Measurements from ENCODE around the gene DNM1. TPM values are rescaled to one million over a fixed set of nuclear protein-coding genes. Genes with fewer than 3 reads are reported as not detected.

DNM1 gene
- total RNA-seq, 2 donors from 2014 or later, result 0.52 to 1.1 TPM

- DNase-seq (ENCODE audit: low spot score) (no peak), ATAC-seq (no peak)
- no peak overlapping the region for H3K4me3 Mint-ChIP-seq
- peaks cover 14 to 19% of the 10 kb centered on the region in 2 donors for H3K27me3 Mint-ChIP-seq
- H3K4me1 Mint-ChIP-seq (ENCODE audit: low read depth in 2 of 2), result peaks cover 7 to 9% of the 10 kb centered on the region in 2 donors
- H3K9me3 Mint-ChIP-seq, result no peaks in the 10 kb centered on the region
- H3K36me3 Mint-ChIP-seq, result no peaks in the 10 kb centered on the region
- no peak overlapping the region for H3K27ac Mint-ChIP-seq
These were observed 1.7 kb downstream of the DNM1 start for GRCh38 chr9:128204858-128205257.

- Mint-ChIP-seq H3K4me3 (no peak overlapping the region), H3K27me3 (peaks cover 14 to 19% of the 10 kb centered on the region in 2 donors), H3K9me3 (no peaks in the 10 kb centered on the region), H3K36me3 (no peaks in the 10 kb centered on the region), H3K4me1 (ENCODE audit: low read depth in 2 of 2) (peaks cover 7 to 9% of the 10 kb centered on the region in 2 donors), H3K27ac (no peak overlapping the region)
- ATAC-seq (no peak), DNase-seq (ENCODE audit: low spot score) (no peak)
These were observed 2.2 kb downstream of the DNM1 start for GRCh38 chr9:128205296-128205944.

GRCh38 chr9:128206484-128206883 is 3.3 kb downstream of the DNM1 start:
- DNase-seq (ENCODE audit: low spot score) (no peak), ATAC-seq (no peak)
- Mint-ChIP-seq H3K27ac (no peak overlapping the region), H3K27me3 (peaks cover 14 to 23% of the 10 kb centered on the region in 2 donors), H3K9me3 (no peaks in the 10 kb centered on the region), H3K4me1 (ENCODE audit: low read depth in 2 of 2) (peaks cover 7 to 9% of the 10 kb centered on the region in 2 donors), H3K4me3 (no peak overlapping the region), H3K36me3 (no peaks in the 10 kb centered on the region)

GRCh38 chr9:128206916-128207910 is 4.0 kb downstream of the DNM1 start:
- H3K27me3 Mint-ChIP-seq, result peaks cover 17 to 26% of the 10 kb centered on the region in 2 donors
- no peak overlapping the region for H3K4me3 Mint-ChIP-seq
- H3K36me3 Mint-ChIP-seq, result no peaks in the 10 kb centered on the region
- H3K27ac Mint-ChIP-seq, result no peak overlapping the region
- ATAC-seq (no peak), DNase-seq (ENCODE audit: low spot score) (no peak)
- no peaks in the 10 kb centered on the region for H3K9me3 Mint-ChIP-seq
- peaks cover 7 to 8% of the 10 kb centered on the region in 2 donors for H3K4me1 Mint-ChIP-seq (ENCODE audit: low read depth in 2 of 2)

- Mint-ChIP-seq H3K27me3 (peaks cover 20 to 26% of the 10 kb centered on the region in 2 donors), H3K27ac (no peak overlapping the region)
These were observed 5.2 kb downstream of the DNM1 start for GRCh38 chr9:128208386-128208785.

GRCh38 chr9:128208946-128209669 is 5.9 kb downstream of the DNM1 start:
- Mint-ChIP-seq H3K27ac (no peak overlapping the region), H3K27me3 (peaks cover 20 to 26% of the 10 kb centered on the region in 2 donors), H3K9me3 (no peaks in the 10 kb centered on the region), H3K36me3 (no peaks in the 10 kb centered on the region), H3K4me1 (ENCODE audit: low read depth in 2 of 2) (peaks cover 0 to 3% of the 10 kb centered on the region in 2 donors), H3K4me3 (no peak overlapping the region)
- DNase-seq (ENCODE audit: low spot score) (no peak), ATAC-seq (no peak)

More at GRCh38 chr9:128208386-128208785, 5.2 kb downstream of the DNM1 start:
- DNase-seq (ENCODE audit: low spot score) (no peak), ATAC-seq (no peak)
- H3K4me3 Mint-ChIP-seq, result no peak overlapping the region
- no peaks in the 10 kb centered on the region for H3K9me3 Mint-ChIP-seq
- H3K36me3 Mint-ChIP-seq, result no peaks in the 10 kb centered on the region
- H3K4me1 Mint-ChIP-seq (ENCODE audit: low read depth in 2 of 2), result peaks cover 0 to 3% of the 10 kb centered on the region in 2 donors

GRCh38 chr9:128211186-128211980 is 8.2 kb downstream of the DNM1 start:
- Mint-ChIP-seq H3K27ac (no peak overlapping the region), H3K9me3 (no peaks in the 10 kb centered on the region), H3K4me3 (no peak overlapping the region), H3K27me3 (peaks cover 16 to 19% of the 10 kb centered on the region in 2 donors), H3K4me1 (ENCODE audit: low read depth in 2 of 2) (no peaks in the 10 kb centered on the region), H3K36me3 (no peaks in the 10 kb centered on the region)
- DNase-seq (ENCODE audit: low spot score) (no peak), ATAC-seq (no peak)

GRCh38 chr9:128211981-128212281 is 8.8 kb downstream of the DNM1 start:
- no peak for DNase-seq (ENCODE audit: low spot score)
- no peak for ATAC-seq
- Mint-ChIP-seq H3K36me3 (no peaks in the 10 kb centered on the region), H3K4me3 (no peak overlapping the region), H3K27me3 (peaks cover 10 to 13% of the 10 kb centered on the region in 2 donors), H3K27ac (no peak overlapping the region), H3K9me3 (no peaks in the 10 kb centered on the region), H3K4me1 (ENCODE audit: low read depth in 2 of 2) (no peaks in the 10 kb centered on the region)

- Mint-ChIP-seq H3K9me3 (no peaks in the 10 kb centered on the region), H3K4me1 (ENCODE audit: low read depth in 2 of 2) (peaks cover 9% of the 10 kb centered on the region in 2 donors), H3K27ac (no peak overlapping the region), H3K36me3 (no peaks in the 10 kb centered on the region), H3K27me3 (peaks cover 7% of the 10 kb centered on the region in 2 donors), H3K4me3 (no peak overlapping the region)
- ATAC-seq (no peak), DNase-seq (ENCODE audit: low spot score) (no peak)
These were observed 10.7 kb downstream of the DNM1 start for GRCh38 chr9:128213746-128214497.

GRCh38 chr9:128214571-128215490 is 11.7 kb downstream of the DNM1 start:
- Mint-ChIP-seq H3K9me3 (no peaks in the 10 kb centered on the region), H3K4me3 (no peak overlapping the region), H3K27ac (no peak overlapping the region), H3K27me3 (peaks cover 7% of the 10 kb centered on the region in 2 donors), H3K36me3 (no peaks in the 10 kb centered on the region), H3K4me1 (ENCODE audit: low read depth in 2 of 2) (peaks cover 9 to 11% of the 10 kb centered on the region in 2 donors)
- DNase-seq (ENCODE audit: low spot score) (no peak), ATAC-seq (no peak)

GRCh38 chr9:128215491-128216409 is 12.6 kb downstream of the DNM1 start:
- peaks cover 9 to 11% of the 10 kb centered on the region in 2 donors for H3K4me1 Mint-ChIP-seq (ENCODE audit: low read depth in 2 of 2)
- H3K27me3 Mint-ChIP-seq, result peaks cover 7% of the 10 kb centered on the region in 2 donors
- H3K36me3 Mint-ChIP-seq, result no peaks in the 10 kb centered on the region
- DNase-seq (ENCODE audit: low spot score), result no peak
- no peak overlapping the region for H3K4me3 Mint-ChIP-seq
- no peaks in the 10 kb centered on the region for H3K9me3 Mint-ChIP-seq
- H3K27ac Mint-ChIP-seq, result no peak overlapping the region
- no peak for ATAC-seq

All from natural killer cell treated with Interleukin-12 subunit alpha and Interleukin-12 subunit beta and Interleukin-15 and Interleukin-18, amount 100 ng/mL, for 72 hours (primary cell).